Smooth muscle cell of the brain vasculature (primary cell): ENCODE data around the gene CEMIP.
"Not testable (repeated sequence)": the region's sequence is repeated elsewhere in the genome, so short reads cannot be mapped to it uniquely, and the experiment has no call there.

Source experiments
- DNase-seq: peaks from one replicate; pipeline ENCODE4 v3.0.0-alpha.2; 2012; ENCODE audit warnings: low read depth, low spot score

CEMIP gene

GRCh38 chr15:80949756-80950155, 170.6 kb downstream of the CEMIP start:
- DNase-seq: no peak

GRCh38 chr15:80950291-80951078, 171.3 kb downstream of the CEMIP start:
- no peak for DNase-seq

DNA sequence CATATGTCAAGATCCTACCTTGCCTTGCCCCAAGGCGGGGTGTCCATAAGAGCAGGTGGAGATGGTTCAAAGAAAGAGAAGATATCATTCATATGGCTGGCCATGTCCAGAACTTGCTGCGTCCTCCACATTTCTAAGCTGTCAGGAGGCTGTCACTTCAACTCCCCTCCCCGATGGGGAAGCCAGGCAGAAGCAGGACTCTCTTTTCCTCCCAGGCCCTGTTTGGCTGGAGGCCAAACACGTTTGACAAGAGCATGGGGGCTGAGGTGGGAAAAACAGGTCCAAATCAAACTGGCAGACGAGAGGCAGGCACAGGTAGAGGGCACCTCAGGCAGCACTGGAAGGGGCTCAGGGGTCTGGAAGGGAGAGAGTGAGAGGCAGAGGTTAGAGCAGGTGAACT, 172.8 kb downstream of the CEMIP start:
- DNase-seq: no peak

- DNase-seq: no peak
Observed at GRCh38 chr15:80953001-80953952, 174.1 kb downstream of the CEMIP start.

DNA sequence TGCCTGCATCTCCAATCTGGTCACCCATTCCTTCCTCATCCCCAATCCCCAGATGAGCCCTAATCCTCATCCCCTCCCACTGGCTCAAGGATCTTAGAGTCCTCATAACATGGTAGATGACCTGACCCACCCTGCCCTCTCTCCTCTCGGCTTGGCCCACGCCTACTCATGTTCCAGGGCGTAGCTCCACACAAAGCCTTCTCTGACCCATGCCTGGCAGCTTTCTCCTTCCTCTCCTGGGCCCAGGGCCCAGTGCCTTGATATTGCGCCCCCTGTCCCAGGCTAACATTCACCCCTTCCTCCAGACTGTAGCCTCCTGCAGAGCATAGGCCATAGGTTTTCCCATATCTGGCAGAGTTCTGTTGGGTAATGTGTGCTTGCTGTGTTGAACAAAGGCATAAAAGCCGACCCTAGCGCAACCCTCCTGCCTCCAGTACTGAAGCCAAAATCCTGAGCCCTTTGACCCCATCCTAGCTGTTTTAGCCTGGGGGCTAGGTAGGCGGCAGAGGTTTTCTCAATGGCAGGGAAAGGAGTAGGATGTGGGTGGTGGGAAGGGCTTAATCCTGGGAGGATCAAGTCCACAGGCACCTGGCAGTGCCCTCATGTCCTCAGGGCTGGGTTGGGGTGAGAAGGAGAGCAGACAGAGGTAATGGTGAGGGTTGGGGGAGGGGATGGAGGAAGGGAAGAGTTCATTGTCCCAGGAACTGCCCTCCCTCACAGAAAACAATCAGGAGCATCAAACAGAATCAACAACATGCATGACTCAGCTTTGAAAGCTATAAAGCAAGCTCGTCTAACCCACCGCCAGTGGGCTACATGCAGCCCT, 175.0 kb downstream of the CEMIP start:
- no peak for DNase-seq

- DNase-seq: peak; percentile 45
Observed at GRCh38 chr15:80955571-80956452, 176.6 kb downstream of the CEMIP start.

DNA sequence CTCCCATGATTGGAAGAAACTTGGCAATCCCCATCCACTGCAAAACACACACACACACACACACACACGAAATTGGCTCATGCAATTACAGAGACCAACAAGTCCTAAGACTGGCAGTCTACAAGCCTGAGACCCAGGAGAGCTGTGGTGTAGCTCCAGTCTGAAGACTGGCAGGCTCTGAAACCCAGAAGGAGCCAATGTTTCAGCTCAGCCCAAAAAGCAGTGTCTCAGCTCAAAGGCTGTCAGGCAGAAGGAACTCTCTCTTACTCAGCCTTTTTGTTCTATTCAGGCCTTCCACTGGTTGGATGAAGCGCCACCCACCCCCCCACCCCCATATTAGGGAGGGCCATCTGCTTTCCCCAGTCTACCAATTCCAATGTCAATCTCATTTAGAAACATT, 178.4 kb downstream of the CEMIP start:
- DNase-seq: no peak

DNA sequence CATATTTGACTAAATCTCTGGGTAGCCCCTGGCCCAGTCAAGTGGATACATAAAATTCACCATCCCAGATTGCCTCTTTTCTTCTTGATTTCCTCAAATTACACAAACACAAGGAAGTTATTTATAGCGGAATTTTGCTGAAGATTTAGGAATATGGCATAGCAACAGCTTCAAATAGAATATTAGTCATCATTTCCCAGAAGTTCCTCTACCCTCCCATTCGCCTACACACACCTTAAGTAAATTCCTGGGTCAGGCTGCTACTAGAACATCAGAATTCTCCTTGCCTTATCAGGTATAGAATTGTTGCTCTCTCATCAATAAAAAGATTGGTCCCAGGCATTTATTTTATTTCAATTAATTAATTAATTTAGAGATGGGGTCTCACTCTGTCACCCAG, 178.8 kb downstream of the CEMIP start:
- no peak for DNase-seq

DNA sequence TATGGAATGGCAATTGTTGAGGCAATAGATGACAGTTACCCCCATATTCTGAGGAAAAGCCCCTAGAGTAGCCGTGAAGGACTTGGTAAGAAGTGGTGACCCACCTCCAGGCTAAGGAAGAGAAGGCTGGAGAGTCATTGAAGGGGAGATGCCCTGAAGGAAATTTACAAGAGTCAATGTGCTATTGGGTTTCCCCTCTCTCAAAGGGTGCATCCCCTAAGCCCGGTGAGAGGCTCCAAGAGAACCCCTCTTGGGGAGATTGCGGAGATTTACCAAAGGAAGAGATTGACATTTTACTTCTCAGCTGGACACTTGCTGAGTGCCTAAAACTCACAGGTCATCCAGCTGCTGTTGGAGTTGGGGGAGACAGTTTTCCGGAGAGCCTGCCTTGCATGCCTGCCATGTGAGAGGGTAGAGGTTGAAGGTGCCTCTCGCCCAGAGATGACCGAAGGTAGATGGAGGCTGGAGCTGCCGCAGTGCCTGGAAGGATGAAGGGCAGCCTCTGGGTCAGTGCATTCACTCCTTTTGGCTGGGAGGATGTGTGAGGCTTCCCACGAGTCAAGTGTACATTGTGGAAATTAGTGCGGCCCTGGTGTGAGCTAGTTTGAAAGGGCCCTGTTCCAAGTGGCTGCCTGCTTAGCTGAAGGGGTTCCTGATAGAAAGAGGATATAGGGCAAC, 179.8 kb downstream of the CEMIP start:
- DNase-seq: no peak

GRCh38 chr15:80965454-80965853, 186.3 kb downstream of the CEMIP start:
- DNase-seq: not testable (repeated sequence)

DNA sequence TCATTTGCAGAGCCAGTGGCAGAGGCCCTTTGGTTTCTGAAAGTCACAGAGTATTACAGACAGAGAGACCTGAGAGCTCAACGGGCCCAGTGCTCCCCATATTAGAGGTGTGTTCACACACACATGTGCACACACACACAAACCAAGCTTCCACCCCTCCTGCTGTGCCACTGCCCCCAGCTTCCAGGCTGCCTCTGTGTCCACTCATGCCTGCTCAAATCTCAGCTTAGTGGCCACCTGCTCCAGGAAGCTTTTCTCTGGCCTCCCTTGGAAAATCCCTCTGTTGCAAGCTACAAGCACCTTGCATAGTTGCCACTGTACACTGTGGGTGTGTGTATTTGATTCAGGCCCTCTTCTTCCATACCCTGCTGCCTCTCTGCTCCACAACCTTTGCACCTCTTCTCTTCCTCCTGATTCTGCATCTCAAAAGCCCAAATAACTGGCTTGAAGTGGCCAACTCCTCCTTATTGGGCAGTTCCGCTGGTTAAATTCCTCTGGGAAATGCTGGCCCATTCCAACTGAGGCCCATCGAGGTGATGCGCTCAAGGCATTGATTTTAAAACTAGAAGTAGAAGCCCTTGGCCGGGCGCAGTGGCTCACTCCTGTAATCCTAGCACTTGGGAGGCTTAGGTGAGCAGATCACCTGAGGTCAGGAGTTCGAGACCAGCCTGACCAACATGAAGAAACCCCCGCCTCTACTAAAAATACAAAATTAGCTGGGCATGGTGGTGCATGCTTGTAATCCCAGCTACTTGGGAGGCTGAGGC, 187.4 kb downstream of the CEMIP start:
- DNase-seq: no peak

- DNase-seq: no peak
Observed at GRCh38 chr15:80967451-80967850, 188.3 kb downstream of the CEMIP start.

- no peak for DNase-seq
Observed at GRCh38 chr15:80967991-80968510, 188.9 kb downstream of the CEMIP start.

- no peak for DNase-seq
Observed at GRCh38 chr15:80969316-80969715, 190.1 kb downstream of the CEMIP start.

DNA sequence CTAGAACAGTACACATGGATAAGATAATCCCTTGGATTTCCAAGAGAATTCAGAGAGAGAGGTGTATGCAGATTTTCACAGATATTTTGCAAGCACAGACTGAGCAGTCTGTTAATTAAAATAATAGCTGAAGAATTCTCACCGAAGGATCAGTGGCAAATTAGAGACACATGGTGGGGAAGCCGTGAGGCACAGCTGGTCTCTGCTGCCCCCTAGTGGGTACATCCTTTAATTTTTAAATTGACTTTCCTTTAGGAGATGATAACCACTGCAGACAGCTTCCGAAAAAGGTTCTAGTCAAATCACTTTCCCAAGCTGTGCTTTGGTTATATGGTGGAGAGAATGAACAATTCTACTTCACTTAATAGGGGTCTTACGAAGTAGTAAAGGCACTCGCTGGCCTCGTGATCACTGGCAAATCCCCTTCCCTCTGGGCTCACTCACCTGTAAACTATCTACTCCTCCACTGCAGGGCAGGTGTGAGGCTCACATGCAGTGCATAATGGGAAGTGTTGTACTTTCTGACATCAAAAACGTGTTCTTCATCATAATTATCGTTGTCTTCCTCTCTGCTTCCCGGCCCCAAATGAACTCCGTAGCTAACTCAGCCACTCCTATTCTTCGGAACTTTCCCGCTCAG, 191.0 kb downstream of the CEMIP start:
- DNase-seq: peak; percentile 41

- no peak for DNase-seq
Observed at GRCh38 chr15:80970658-80971057, 191.5 kb downstream of the CEMIP start.

GRCh38 chr15:80971143-80971542, 192.0 kb downstream of the CEMIP start:
- DNase-seq: no peak

DNA sequence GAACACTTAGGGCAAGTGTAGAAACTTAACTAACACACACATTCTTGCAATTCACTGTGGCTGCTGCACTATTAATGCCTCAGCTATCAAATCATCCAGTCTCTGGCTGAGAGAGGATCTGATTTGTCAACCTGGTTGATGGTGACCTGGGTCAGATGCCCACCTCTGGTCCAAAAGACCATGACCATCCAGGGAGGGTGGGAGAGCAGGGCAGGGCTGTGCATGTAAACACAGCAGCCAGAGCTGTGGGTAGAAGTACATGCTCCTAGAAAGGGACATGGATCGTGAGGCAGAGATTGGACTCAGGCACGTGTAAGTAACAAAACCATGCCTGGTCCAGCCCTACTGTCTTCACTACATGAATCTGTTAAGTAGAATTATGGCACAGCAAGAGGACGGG, 193.1 kb downstream of the CEMIP start:
- no peak for DNase-seq

GRCh38 chr15:80974914-80975313, 195.7 kb downstream of the CEMIP start:
- DNase-seq: no peak
